Neuronal stem cell (in vitro differentiated cells): Measurements from ENCODE around the gene UTY.

Experiments used
- DNase-seq: peaks from one replicate; pipeline ENCODE4 v3.0.0-alpha.2; 2013; ENCODE audit warnings: low spot score
- H2AFZ ChIP-seq: one replicate; pipeline ENCODE4 v1.6.1; 2013; ENCODE audit warnings: mild to moderate bottlenecking, low read length, inconsistent platforms
- H2AK5ac ChIP-seq: 2 replicates; pipeline ENCODE4 v1.6.1; 2013; ENCODE audit warnings: low read depth, mild to moderate bottlenecking, inconsistent platforms, low read length, moderate library complexity, mixed read lengths
- H2BK120ac ChIP-seq: 2 replicates; pipeline ENCODE4 v1.6.1; 2013; ENCODE audit warnings: low read depth, mild to moderate bottlenecking, inconsistent platforms, low read length, moderate library complexity, mixed read lengths
- H2BK12ac ChIP-seq: one replicate; pipeline ENCODE4 v1.6.1; 2013; ENCODE audit warnings: low read length, inconsistent platforms
- H2BK15ac ChIP-seq: 2 replicates; pipeline ENCODE4 v1.6.1; 2013; ENCODE audit warnings: mild to moderate bottlenecking, low read length, inconsistent platforms, mixed read lengths
- H2BK5ac ChIP-seq: one replicate; pipeline ENCODE4 v1.6.1; 2013; ENCODE audit warnings: inconsistent platforms, mild to moderate bottlenecking, low read length, moderate library complexity
- H3K14ac ChIP-seq: one replicate; pipeline ENCODE4 v1.6.1; 2013; ENCODE audit warnings: low read length, inconsistent platforms
- H3K18ac ChIP-seq: 2 replicates; pipeline ENCODE4 v1.6.1; 2013; ENCODE audit warnings: low read length, inconsistent platforms
- H3K23ac ChIP-seq: 2 replicates; pipeline ENCODE4 v1.6.1; 2013; ENCODE audit warnings: low read depth, mild to moderate bottlenecking, mixed read lengths, low read length, inconsistent platforms; ENCODE audit not compliant: poor library complexity
- H3K27ac ChIP-seq: replicated peaks from 3 replicates; pipeline ENCODE4 v1.5.1; 2013; ENCODE audit warnings: low read length, inconsistent platforms
- H3K27me3 ChIP-seq, 3 experiments: 2 replicates each; pipeline ENCODE4 v1.6.1; 2013; ENCODE audit warnings: low read length in 3 of 3, mild to moderate bottlenecking in 2 of 3, inconsistent platforms in 1 of 3, low read depth in 1 of 3, mixed read lengths in 1 of 3, moderate library complexity in 1 of 3; ENCODE audit not compliant: control insufficient read depth in 3 of 3, insufficient read depth in 3 of 3
- H3K36me3 ChIP-seq, 2 donors: replicated peaks in 1 of 2; 2 replicates each; pipeline ENCODE4 v1.6.1; 2013; ENCODE audit warnings: low read length in 2 of 2; ENCODE audit not compliant: control insufficient read depth in 2 of 2, insufficient read depth in 2 of 2
- H3K4ac ChIP-seq: 2 replicates; pipeline ENCODE4 v1.6.1; 2013; ENCODE audit warnings: inconsistent platforms, mild to moderate bottlenecking, low read length, moderate library complexity
- H3K4me1 ChIP-seq, 2 donors: 1 replicate in 1 of 2; 2 replicates in 1 of 2; pipeline ENCODE4 v1.6.1; 2013; ENCODE audit warnings: low read length in 2 of 2, low read depth in 1 of 2; ENCODE audit not compliant: control insufficient read depth in 2 of 2, insufficient read depth in 1 of 2
- H3K4me2 ChIP-seq: one replicate; pipeline ENCODE4 v1.6.1; 2013; ENCODE audit warnings: mild to moderate bottlenecking, low read length, inconsistent platforms; ENCODE audit not compliant: insufficient read depth, poor library complexity, severe bottlenecking
- H3K4me3 ChIP-seq, 2 donors: 2 replicates each; pipeline ENCODE4 v1.5.1; 2013; ENCODE audit warnings: low read length in 2 of 2, mild to moderate bottlenecking in 2 of 2, inconsistent platforms in 1 of 2, moderate library complexity in 1 of 2
- H3K79me1 ChIP-seq: one replicate; pipeline ENCODE4 v1.6.1; 2013; ENCODE audit warnings: low read depth, mild to moderate bottlenecking, inconsistent platforms, low read length, moderate library complexity
- H3K9ac ChIP-seq: one replicate; pipeline ENCODE4 v1.6.1; 2013; ENCODE audit warnings: mild to moderate bottlenecking, low read depth, low read length, inconsistent platforms; ENCODE audit not compliant: poor library complexity
- H3K9me3 ChIP-seq, 2 donors: replicated peaks in 1 of 2; 2 replicates each; pipeline versions ENCODE3 to v1.6.1; 2013; ENCODE audit warnings: low read length in 2 of 2, mild to moderate bottlenecking in 2 of 2, inconsistent platforms in 1 of 2, low read depth in 1 of 2, mixed read lengths in 1 of 2, moderate library complexity in 1 of 2; ENCODE audit not compliant: control insufficient read depth in 2 of 2, insufficient read depth in 1 of 2
- H4K8ac ChIP-seq: one replicate; pipeline ENCODE4 v1.6.1; 2013; ENCODE audit warnings: low read depth, mild to moderate bottlenecking, inconsistent platforms, low read length, moderate library complexity
- H4K91ac ChIP-seq: one replicate; pipeline ENCODE4 v1.6.1; 2013; ENCODE audit warnings: low read length, low read depth, mild to moderate bottlenecking, inconsistent platforms; ENCODE audit not compliant: poor library complexity
- WGBS, 2 donors: extraction: QIAGEN DNeasy Blood & Tissue Kit; methylation state at CpG; one replicate each; pipeline ENCODE4 v1.1.7; 2013; ENCODE audit warnings: missing lambda C conversion rate in 2 of 2, mixed read lengths in 1 of 2; ENCODE audit not compliant: insufficient read length in 2 of 2, insufficient replicate concordance in 1 of 2; ENCODE audit errors: extremely low coverage in 2 of 2; 5-methylcytosine and 5-hydroxymethylcytosine counted together

Gene UTY

DNA sequence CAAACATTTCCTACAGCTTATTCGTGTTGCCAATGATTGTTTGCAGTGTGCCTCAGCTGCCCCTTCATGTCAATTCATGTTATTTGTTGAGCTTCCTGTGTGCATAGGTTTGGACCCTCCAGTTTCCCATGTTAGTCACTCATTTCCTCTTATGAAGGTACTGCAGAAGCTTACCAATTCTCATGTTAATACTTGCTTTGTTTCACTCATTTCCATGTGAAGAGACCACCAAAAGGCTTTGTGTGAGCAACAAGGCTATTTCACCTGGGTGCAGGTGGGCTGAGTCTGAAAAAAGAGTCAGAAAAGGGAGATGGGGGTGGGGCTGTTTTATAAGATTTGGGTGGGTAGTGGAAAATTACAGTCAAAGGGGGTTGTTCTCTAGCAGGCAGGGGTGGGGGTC lies 274.6 kb downstream of the UTY start:
- H3K4me2 ChIP-seq, result no peak overlapping the region
- no peak overlapping the region for H3K4me3 ChIP-seq
- no peaks in the 10 kb centered on the region for H3K4me1 ChIP-seq
- no peaks in the 10 kb centered on the region for H3K9me3 ChIP-seq
- H3K14ac ChIP-seq, result no peak overlapping the region
- H2BK12ac ChIP-seq, result no peak overlapping the region
- H3K4ac ChIP-seq, result no peak overlapping the region
- DNase-seq, result no peak
- no peaks in the 10 kb centered on the region for H3K36me3 ChIP-seq
- no peak overlapping the region for H3K23ac ChIP-seq
- no peak overlapping the region for H2BK120ac ChIP-seq
- H2AK5ac ChIP-seq, result no peak overlapping the region
- no peak overlapping the region for H3K18ac ChIP-seq
- no peak overlapping the region for H2AFZ ChIP-seq
- no peak overlapping the region for H3K9ac ChIP-seq
- no peak overlapping the region for H4K8ac ChIP-seq
- H3K79me1 ChIP-seq, result no peaks in the 10 kb centered on the region
- no peak overlapping the region for H2BK5ac ChIP-seq
- H2BK15ac ChIP-seq, result no peak overlapping the region
- H4K91ac ChIP-seq, result no peak overlapping the region
- H3K27me3 ChIP-seq, result no peaks in the 10 kb centered on the region
- H3K27ac ChIP-seq, result no peak overlapping the region
- no CpG with 5 or more reads among the region's 1 CpG for WGBS, 2 donors
